Stomach (tissue), 4 donors: ENCODE measurements around the gene UBAC2.

Experiments used
- EP300 ChIP-seq: sonication (generic); formaldehyde crosslinking; IDR thresholded peaks from one replicate; pipeline ENCODE4 v1.6.1; 2017; ENCODE audit warnings: antibody characterized with exemption
- TF ChIP-seq, protein P1 (sequence below), 7 experiments: fragments of 450-650 bp in 4 of 7; fragments of 200-600 bp in 3 of 7; sonication (generic) in 3 of 7; IDR thresholded peaks; one replicate each; pipeline ENCODE4 v1.5.1; 2016 to 2019; ENCODE audit warnings: antibody characterized with exemption in 7 of 7, control low read depth in 2 of 7, mild to moderate bottlenecking in 1 of 7

GRCh38 chr13:99356012-99356261 lies 155.3 kb downstream of the UBAC2 start:
- TF ChIP-seq, protein P1, sequence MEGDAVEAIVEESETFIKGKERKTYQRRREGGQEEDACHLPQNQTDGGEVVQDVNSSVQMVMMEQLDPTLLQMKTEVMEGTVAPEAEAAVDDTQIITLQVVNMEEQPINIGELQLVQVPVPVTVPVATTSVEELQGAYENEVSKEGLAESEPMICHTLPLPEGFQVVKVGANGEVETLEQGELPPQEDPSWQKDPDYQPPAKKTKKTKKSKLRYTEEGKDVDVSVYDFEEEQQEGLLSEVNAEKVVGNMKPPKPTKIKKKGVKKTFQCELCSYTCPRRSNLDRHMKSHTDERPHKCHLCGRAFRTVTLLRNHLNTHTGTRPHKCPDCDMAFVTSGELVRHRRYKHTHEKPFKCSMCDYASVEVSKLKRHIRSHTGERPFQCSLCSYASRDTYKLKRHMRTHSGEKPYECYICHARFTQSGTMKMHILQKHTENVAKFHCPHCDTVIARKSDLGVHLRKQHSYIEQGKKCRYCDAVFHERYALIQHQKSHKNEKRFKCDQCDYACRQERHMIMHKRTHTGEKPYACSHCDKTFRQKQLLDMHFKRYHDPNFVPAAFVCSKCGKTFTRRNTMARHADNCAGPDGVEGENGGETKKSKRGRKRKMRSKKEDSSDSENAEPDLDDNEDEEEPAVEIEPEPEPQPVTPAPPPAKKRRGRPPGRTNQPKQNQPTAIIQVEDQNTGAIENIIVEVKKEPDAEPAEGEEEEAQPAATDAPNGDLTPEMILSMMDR (IDR thresholded peaks at IDR 0.05) = no peak
- no peak for TF ChIP-seq EP300
